Omental fat pad (tissue), 4 donors: ENCODE measurements around the gene GKN1. TPM values are rescaled to one million over a fixed set of nuclear protein-coding genes. Genes with fewer than 3 reads are reported as not detected.

Source experiments
- ATAC-seq: fragments of 150-250 bp; one replicate; pipeline ENCODE4 v1.9.1; 2016; ENCODE audit warnings: mild to moderate bottlenecking, moderate library complexity; ENCODE audit not compliant: low FRiP score
- DNase-seq: peaks from one replicate; pipeline ENCODE4 v3.0.0-alpha.2; 2019; ENCODE audit warnings: low spot score
- CTCF ChIP-seq, 3 donors: fragments of 450-650 bp; IDR thresholded peaks; one replicate each; pipeline ENCODE4 v1.5.1; 2016 to 2017; ENCODE audit warnings: antibody characterized with exemption in 3 of 3, mild to moderate bottlenecking in 3 of 3, moderate library complexity in 2 of 3
- total RNA-seq, 4 donors: library from RNA; depleted of rRNA; stranded (reverse); fragments of >200 nt; gene quantifications; one replicate each; pipeline ENCODE4 v1.1.0, GENCODE V29; 2016

GKN1 gene
- total RNA-seq, 4 donors from 2014 or later, result not detected

GRCh38 chr2:68989035-68989434 lies 14.6 kb downstream of the GKN1 start:
- DNase-seq (no peak), ATAC-seq (no peak)
- no peak for TF ChIP-seq CTCF (IDR thresholded peaks at IDR 0.05)

GRCh38 chr2:68992341-68992740 lies 17.9 kb downstream of the GKN1 start:
- ATAC-seq, result no peak
- TF ChIP-seq CTCF (IDR thresholded peaks at IDR 0.05), result no peak
- no peak for DNase-seq

- ATAC-seq (no peak), DNase-seq (no peak)
- TF ChIP-seq CTCF (IDR thresholded peaks at IDR 0.05), result no peak
These were observed 18.5 kb downstream of the GKN1 start for GRCh38 chr2:68992933-68993332.

- no peak for ATAC-seq
- DNase-seq, result no peak
- TF ChIP-seq CTCF (IDR thresholded peaks at IDR 0.05), result no peak
These were observed 19.2 kb downstream of the GKN1 start for GRCh38 chr2:68993660-68994059.

DNA sequence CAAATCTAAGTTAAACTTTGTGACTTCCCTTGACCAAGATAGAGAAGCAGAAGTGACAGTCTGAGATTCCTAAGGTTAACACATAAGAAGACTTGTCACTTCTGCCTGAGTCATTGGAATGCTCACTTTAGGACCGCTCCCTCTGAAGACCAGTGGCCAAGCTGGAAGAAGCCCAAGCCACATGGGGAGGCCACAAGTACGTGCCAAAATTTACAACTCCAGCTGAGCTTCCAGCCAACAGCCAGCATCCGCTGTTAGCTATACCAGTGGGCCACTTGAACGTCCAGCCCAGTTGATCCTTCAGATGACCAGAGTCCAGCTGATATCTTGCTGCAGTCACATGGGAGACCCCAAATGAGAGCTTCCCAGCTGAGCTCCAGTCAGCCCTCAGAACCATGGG lies 20.4 kb downstream of the GKN1 start:
- ATAC-seq (no peak), DNase-seq (no peak)
- TF ChIP-seq CTCF (IDR thresholded peaks at IDR 0.05), result no peak

- ATAC-seq (no peak), DNase-seq (no peak)
- no peak for TF ChIP-seq CTCF (IDR thresholded peaks at IDR 0.05)
These were observed 21.5 kb downstream of the GKN1 start for GRCh38 chr2:68995916-68996315.

GRCh38 chr2:68997401-68997800 lies 23.0 kb downstream of the GKN1 start:
- ATAC-seq, result no peak
- TF ChIP-seq CTCF (IDR thresholded peaks at IDR 0.05), result no peak
- DNase-seq, result no peak
